GM18868 (cell line): Measurements from ENCODE around the gene RBFOX2.
"Not testable (repeated sequence)": the region's sequence is repeated elsewhere in the genome, so short reads cannot be mapped to it uniquely, and the experiment has no call there.

ENCODE experiments used
- ATAC-seq: cut with Tn5 transposase; IDR thresholded peaks from one replicate; pipeline ENCODE4 v1.9.1; 2021; ENCODE audit warnings: mild to moderate bottlenecking, moderate library complexity; ENCODE audit not compliant: unreplicated experiment

The RBFOX2 gene

GRCh38 chr22:36010090-36010489, 18.5 kb downstream of the RBFOX2 start:
- no peak for ATAC-seq

GRCh38 chr22:36009085-36009484, 19.5 kb downstream of the RBFOX2 start:
- ATAC-seq, result no peak

GRCh38 chr22:36008565-36008964, 20.1 kb downstream of the RBFOX2 start:
- no peak for ATAC-seq

- ATAC-seq, result no peak
These were observed 20.5 kb downstream of the RBFOX2 start for GRCh38 chr22:36008131-36008530.

GRCh38 chr22:36003972-36004674, 24.5 kb downstream of the RBFOX2 start:
- ATAC-seq, result no peak

GRCh38 chr22:36002718-36003260, 25.8 kb downstream of the RBFOX2 start:
- ATAC-seq, result no peak

GRCh38 chr22:36002084-36002483, 26.5 kb downstream of the RBFOX2 start:
- ATAC-seq, result no peak

- ATAC-seq, result no peak
These were observed 29.9 kb downstream of the RBFOX2 start for GRCh38 chr22:35998748-35999147.

GRCh38 chr22:35997438-35997837, 31.2 kb downstream of the RBFOX2 start:
- ATAC-seq, result no peak

GRCh38 chr22:35996596-35996995, 32.0 kb downstream of the RBFOX2 start:
- ATAC-seq, result no peak

GRCh38 chr22:35995772-35996171, 32.9 kb downstream of the RBFOX2 start:
- ATAC-seq, result no peak

GRCh38 chr22:35995348-35995747, 33.3 kb downstream of the RBFOX2 start:
- ATAC-seq, result no peak

GRCh38 chr22:35993727-35994126, 34.9 kb downstream of the RBFOX2 start:
- not testable (repeated sequence) for ATAC-seq

GRCh38 chr22:35993048-35993714, 35.4 kb downstream of the RBFOX2 start:
- ATAC-seq, result no peak

- ATAC-seq, result no peak
These were observed 37.5 kb downstream of the RBFOX2 start for GRCh38 chr22:35991168-35991567.

GRCh38 chr22:35988030-35988429, 40.6 kb downstream of the RBFOX2 start:
- no peak for ATAC-seq

GRCh38 chr22:35987487-35987886, 41.1 kb downstream of the RBFOX2 start:
- no peak for ATAC-seq

- no peak for ATAC-seq
These were observed 42.5 kb downstream of the RBFOX2 start for GRCh38 chr22:35986088-35986487.

GRCh38 chr22:35985371-35985770, 43.3 kb downstream of the RBFOX2 start:
- no peak for ATAC-seq

GRCh38 chr22:35984183-35985175, 44.1 kb downstream of the RBFOX2 start:
- ATAC-seq, result no peak

- no peak for ATAC-seq
These were observed 46.7 kb downstream of the RBFOX2 start for GRCh38 chr22:35981900-35982299.
